ENCODE measurements around the gene KRT15.

KRT15 gene

DNA sequence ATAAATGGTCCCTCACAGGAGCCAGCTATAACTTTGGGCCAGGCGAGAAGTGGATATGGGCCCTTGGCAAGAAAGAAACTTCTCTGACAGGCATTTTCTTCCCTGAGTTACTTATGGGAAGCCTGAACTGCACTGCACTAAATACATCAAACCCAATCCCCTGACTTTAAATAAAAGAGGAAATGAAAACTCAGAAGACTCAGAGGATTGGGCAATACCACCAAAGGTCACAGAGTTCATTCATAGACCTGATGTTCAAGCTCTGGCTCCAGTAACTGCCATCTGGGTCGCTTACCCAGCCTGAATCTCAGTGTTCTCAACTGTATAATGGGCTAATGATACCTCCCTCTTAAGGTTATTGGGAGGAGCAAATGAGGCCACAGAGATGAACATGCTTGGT lies 38.6 kb downstream of the KRT15 start:
- H3K27me3 ChIP-seq (ENCODE audit: control insufficient read depth, insufficient read depth, low read length), result no peaks in the 10 kb centered on the region
- no peaks in the 10 kb centered on the region; the same call in 1 of the 2 replicates for H3K4me1 ChIP-seq (ENCODE audit: control insufficient read depth, insufficient read depth, low read length)
- H3K27ac ChIP-seq (ENCODE audit: low read length), result no peak overlapping the region
- no peaks in the 10 kb centered on the region for H3K36me3 ChIP-seq (ENCODE audit: control insufficient read depth, insufficient read depth, low read length)
- no peak overlapping the region for H3K4me3 ChIP-seq (ENCODE audit: low read length)
- no CpG with 5 or more reads among the region's 2 CpGs for WGBS (ENCODE audit: insufficient coverage, insufficient read length)
- no peaks in the 10 kb centered on the region for H3K9me3 ChIP-seq (ENCODE audit: control insufficient read depth, insufficient read depth, low read length)
- no peak for DNase-seq (ENCODE audit: low read depth, low spot score)

DNA sequence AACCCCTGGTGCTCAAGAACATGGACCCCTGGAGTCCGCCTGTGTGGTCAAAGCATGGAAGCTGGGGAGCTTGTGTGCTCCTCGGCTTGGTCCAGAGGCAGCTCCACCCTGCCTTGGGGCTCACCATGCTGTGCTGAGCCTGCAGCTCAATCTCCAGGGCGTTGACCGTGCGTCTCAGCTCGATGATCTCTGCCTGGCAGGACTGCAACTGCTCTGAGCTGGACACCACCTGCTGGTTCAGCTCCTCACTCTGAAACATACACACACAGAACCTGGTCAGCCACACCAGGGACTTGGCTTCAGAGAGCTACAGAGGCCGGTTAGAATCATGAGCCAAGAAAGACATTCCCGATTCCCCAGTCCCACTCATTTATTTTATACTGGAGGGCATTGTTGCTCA lies 40.5 kb downstream of the KRT15 start:
- no peaks in the 10 kb centered on the region for H3K27me3 ChIP-seq (ENCODE audit: control insufficient read depth, insufficient read depth, low read length)
- no peaks in the 10 kb centered on the region for H3K9me3 ChIP-seq (ENCODE audit: control insufficient read depth, insufficient read depth, low read length)
- H3K36me3 ChIP-seq (ENCODE audit: control insufficient read depth, insufficient read depth, low read length), result no peaks in the 10 kb centered on the region
- no CpG with 5 or more reads among the region's 8 CpGs for WGBS (ENCODE audit: insufficient coverage, insufficient read length)
- no peak overlapping the region for H3K27ac ChIP-seq (ENCODE audit: low read length)
- no peak overlapping the region for H3K4me3 ChIP-seq (ENCODE audit: low read length)
- DNase-seq (ENCODE audit: low read depth, low spot score), result no peak
- no peaks in the 10 kb centered on the region; the same call in 1 of the 2 replicates for H3K4me1 ChIP-seq (ENCODE audit: control insufficient read depth, insufficient read depth, low read length)

DNA sequence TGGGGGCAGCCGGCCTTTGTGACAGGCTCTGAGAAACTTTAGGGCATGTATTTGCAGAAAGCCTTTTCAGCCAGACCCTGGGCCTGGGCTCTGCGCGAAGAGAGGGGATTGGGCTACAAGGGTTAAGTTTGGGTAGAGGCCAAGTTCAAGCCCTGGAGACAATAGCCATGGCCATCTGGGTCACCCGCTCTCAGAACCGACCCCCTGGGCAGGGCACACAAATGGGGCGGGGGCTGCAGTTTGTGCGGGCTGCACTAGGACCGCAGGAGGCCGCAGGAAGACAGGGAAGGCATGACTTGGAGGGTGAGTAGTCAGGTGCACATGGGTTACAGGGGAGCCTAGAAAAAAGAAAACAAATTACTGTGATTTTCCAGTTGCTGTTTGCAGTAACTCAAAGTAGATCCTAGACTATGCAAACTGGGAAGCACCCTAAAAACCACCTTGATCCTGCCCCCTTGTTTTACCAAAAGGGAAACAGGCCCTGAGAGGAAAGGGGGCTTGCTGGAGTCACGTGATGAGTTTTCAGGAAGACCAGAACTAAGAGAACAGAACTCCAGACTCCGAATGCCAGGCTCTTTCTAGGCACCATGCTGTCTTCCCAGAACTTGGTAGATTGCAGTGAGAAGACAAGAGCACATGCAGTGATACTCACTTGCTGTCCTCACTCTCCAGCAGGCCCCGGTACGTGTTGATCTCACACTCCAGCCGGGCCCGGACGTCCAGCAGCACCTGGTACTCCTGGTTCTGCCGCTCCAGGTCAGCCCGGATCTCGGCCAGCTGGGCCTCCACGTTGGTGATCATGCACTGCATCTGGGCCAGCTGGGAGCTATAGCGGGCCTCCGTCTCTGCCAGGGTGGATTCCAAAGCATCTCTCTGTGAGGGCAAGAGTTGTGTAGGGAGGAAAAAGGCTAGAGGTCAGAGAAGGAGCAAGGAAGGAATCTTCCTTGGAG lies 41.5 kb downstream of the KRT15 start:
- Histone ChIP-seq H3K4me1 (ENCODE audit: control insufficient read depth, insufficient read depth, low read length) (no peaks in the 10 kb centered on the region; the same call in 1 of the 2 replicates), H3K36me3 (ENCODE audit: control insufficient read depth, insufficient read depth, low read length) (no peaks in the 10 kb centered on the region), H3K27ac (ENCODE audit: low read length) (no peak overlapping the region), H3K27me3 (ENCODE audit: control insufficient read depth, insufficient read depth, low read length) (no peaks in the 10 kb centered on the region), H3K9me3 (ENCODE audit: control insufficient read depth, insufficient read depth, low read length) (no peaks in the 10 kb centered on the region), H3K4me3 (ENCODE audit: low read length) (no peak overlapping the region)
- no CpG with 5 or more reads among the region's 22 CpGs for WGBS (ENCODE audit: insufficient coverage, insufficient read length)
- no peak for DNase-seq (ENCODE audit: low read depth, low spot score)

DNA sequence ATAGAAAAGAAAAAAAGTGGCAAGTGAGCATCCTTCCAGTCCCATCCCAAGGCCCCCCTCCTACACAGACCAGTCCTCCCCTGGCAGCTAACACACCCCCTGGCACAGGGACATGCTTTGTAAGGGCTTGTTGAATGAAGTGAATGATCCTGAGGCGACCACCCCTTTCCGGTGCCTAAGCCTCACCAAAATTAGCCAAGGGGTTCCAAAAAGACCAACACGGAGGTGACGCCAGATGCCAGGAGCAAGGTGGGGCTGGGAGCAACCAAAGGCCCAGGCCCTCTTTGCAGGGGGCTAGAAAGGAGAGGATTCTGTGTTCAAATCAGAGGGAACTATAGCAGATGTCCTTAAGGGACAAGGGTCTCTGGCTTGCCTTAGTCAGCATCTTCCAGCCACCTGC lies 43.3 kb downstream of the KRT15 start:
- no peaks in the 10 kb centered on the region for H3K36me3 ChIP-seq (ENCODE audit: control insufficient read depth, insufficient read depth, low read length)
- no peaks in the 10 kb centered on the region for H3K4me1 ChIP-seq (ENCODE audit: control insufficient read depth, insufficient read depth, low read length)
- no peaks in the 10 kb centered on the region for H3K9me3 ChIP-seq (ENCODE audit: control insufficient read depth, insufficient read depth, low read length)
- no peaks in the 10 kb centered on the region for H3K27me3 ChIP-seq (ENCODE audit: control insufficient read depth, insufficient read depth, low read length)
- DNase-seq (ENCODE audit: low read depth, low spot score), result no peak
- H3K27ac ChIP-seq (ENCODE audit: low read length), result no peak overlapping the region
- H3K4me3 ChIP-seq (ENCODE audit: low read length), result no peak overlapping the region
- no CpG with 5 or more reads among the region's 4 CpGs for WGBS (ENCODE audit: insufficient coverage, insufficient read length)

DNA sequence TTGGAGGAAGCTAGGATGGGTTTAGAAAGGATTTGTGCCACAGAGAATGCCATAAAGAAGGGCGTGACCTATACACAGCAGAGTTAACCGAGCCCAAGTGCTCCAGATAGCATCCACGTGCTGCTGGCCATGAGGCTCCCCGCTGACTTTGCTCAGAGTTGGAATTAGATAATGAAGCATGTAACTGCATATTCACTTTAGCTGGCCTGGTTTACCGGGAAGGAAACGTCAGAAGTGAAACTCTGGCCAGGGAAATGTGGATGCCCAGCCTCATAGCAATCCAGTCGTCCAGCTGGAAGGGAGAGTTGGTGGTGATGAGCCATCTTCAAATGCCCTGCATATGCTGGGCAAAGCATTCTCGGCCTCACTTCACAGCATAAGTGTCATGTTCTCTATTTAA lies 43.8 kb downstream of the KRT15 start:
- H3K9me3 ChIP-seq (ENCODE audit: control insufficient read depth, insufficient read depth, low read length), result no peaks in the 10 kb centered on the region
- no peaks in the 10 kb centered on the region for H3K27me3 ChIP-seq (ENCODE audit: control insufficient read depth, insufficient read depth, low read length)
- H3K4me3 ChIP-seq (ENCODE audit: low read length), result no peak overlapping the region
- H3K36me3 ChIP-seq (ENCODE audit: control insufficient read depth, insufficient read depth, low read length), result no peaks in the 10 kb centered on the region
- no CpG with 5 or more reads among the region's 8 CpGs for WGBS (ENCODE audit: insufficient coverage, insufficient read length)
- no peak for DNase-seq (ENCODE audit: low read depth, low spot score)
- H3K27ac ChIP-seq (ENCODE audit: low read length), result no peak overlapping the region
- H3K4me1 ChIP-seq (ENCODE audit: control insufficient read depth, insufficient read depth, low read length), result no peaks in the 10 kb centered on the region

DNA sequence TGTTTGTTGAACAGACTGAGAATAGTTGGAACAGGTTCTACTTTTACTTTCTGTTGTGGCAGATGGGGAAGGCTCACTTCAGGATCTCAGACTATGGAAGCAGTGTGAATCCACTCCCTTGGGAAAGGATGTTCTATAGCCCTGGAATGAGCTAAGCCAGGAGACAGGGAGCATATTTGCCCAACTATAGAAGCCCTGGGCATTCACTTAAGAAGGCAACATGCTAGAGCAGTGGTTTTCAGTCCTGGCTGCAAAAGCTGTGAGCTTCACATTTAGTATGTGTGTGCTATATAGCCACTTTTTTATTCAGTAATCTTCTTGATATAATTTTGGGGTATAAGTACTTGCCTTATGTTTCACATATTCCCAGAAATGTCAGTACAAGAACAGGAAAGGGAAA lies 50.3 kb downstream of the KRT15 start:
- no peak overlapping the region for H3K27ac ChIP-seq (ENCODE audit: low read length)
- no peaks in the 10 kb centered on the region for H3K4me1 ChIP-seq (ENCODE audit: control insufficient read depth, insufficient read depth, low read length)
- H3K4me3 ChIP-seq (ENCODE audit: low read length), result no peak overlapping the region
- DNase-seq (ENCODE audit: low read depth, low spot score), result no peak
- no peaks in the 10 kb centered on the region for H3K36me3 ChIP-seq (ENCODE audit: control insufficient read depth, insufficient read depth, low read length)
- H3K9me3 ChIP-seq (ENCODE audit: control insufficient read depth, insufficient read depth, low read length), result no peaks in the 10 kb centered on the region
- no peaks in the 10 kb centered on the region for H3K27me3 ChIP-seq (ENCODE audit: control insufficient read depth, insufficient read depth, low read length)

DNA sequence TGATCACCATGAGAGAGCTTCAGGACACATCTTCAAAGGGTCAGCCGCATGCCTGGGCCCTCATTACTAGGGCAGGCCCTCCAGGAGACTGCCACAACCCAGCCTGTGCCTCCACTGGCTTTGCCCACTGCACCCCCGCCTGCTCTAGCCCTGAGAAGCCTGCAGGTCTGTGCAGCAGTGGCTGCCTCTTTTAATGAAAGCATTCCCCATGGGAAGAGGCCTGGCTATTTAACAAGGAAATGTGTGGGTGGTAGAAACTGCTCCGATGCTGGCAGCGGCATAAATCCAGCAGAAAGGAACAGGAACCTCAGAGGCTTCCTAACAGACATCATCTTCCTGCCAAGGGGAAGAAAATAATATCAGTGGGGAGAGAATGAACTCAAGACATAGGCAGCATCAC lies 51.1 kb downstream of the KRT15 start:
- no peaks in the 10 kb centered on the region for H3K27me3 ChIP-seq (ENCODE audit: control insufficient read depth, insufficient read depth, low read length)

DNA sequence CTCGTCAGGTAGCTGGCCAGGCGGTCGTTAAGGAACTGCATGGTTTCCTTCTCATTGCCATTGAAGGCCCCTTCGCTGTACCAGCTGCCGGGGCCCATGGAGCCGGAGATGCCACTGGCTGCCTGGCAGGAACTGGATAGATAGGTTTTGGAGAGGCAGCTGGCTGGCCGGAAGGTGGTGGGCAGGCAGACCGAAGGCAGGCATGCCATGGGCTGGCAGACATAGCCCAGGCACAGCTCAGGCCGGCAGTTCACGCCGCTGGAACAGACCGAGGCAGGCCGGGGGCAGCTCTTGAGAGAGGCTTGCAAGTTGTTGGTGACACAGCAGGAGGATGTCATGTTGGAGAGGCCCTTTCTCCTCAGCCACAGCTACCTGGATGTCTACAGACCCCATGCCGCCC lies 51.7 kb downstream of the KRT15 start, which contains the start of gene KRT32:
TSS of gene KRT32 (minus strand) at position 399 of the 400 bp plus-strand sequence. CDS start at position 338, 61 bp downstream.
- no peaks in the 10 kb centered on the region for H3K9me3 ChIP-seq (ENCODE audit: control insufficient read depth, insufficient read depth, low read length)
- no peaks in the 10 kb centered on the region for H3K27me3 ChIP-seq (ENCODE audit: control insufficient read depth, insufficient read depth, low read length)
- DNase-seq (ENCODE audit: low read depth, low spot score), result no peak
- H3K4me1 ChIP-seq (ENCODE audit: control insufficient read depth, insufficient read depth, low read length), result no peaks in the 10 kb centered on the region
- no CpG with 5 or more reads among the region's 14 CpGs for WGBS (ENCODE audit: insufficient coverage, insufficient read length)
- no peak within 1 kb of the TSS for H3K4me3 ChIP-seq (ENCODE audit: low read length)
- H3K36me3 ChIP-seq (ENCODE audit: control insufficient read depth, insufficient read depth, low read length), result no peaks in the 10 kb centered on the region
- no peak within 1 kb of the TSS for H3K27ac ChIP-seq (ENCODE audit: low read length)

More for the DNA sequence above, 51.1 kb downstream of the KRT15 start:
- H3K27ac ChIP-seq (ENCODE audit: low read length), result no peak overlapping the region
- H3K4me1 ChIP-seq (ENCODE audit: control insufficient read depth, insufficient read depth, low read length), result no peaks in the 10 kb centered on the region
- no CpG with 5 or more reads among the region's 4 CpGs for WGBS (ENCODE audit: insufficient coverage, insufficient read length)
- H3K4me3 ChIP-seq (ENCODE audit: low read length), result no peak overlapping the region
- no peaks in the 10 kb centered on the region for H3K36me3 ChIP-seq (ENCODE audit: control insufficient read depth, insufficient read depth, low read length)
- H3K9me3 ChIP-seq (ENCODE audit: control insufficient read depth, insufficient read depth, low read length), result no peaks in the 10 kb centered on the region
- DNase-seq (ENCODE audit: low read depth, low spot score), result no peak

DNA sequence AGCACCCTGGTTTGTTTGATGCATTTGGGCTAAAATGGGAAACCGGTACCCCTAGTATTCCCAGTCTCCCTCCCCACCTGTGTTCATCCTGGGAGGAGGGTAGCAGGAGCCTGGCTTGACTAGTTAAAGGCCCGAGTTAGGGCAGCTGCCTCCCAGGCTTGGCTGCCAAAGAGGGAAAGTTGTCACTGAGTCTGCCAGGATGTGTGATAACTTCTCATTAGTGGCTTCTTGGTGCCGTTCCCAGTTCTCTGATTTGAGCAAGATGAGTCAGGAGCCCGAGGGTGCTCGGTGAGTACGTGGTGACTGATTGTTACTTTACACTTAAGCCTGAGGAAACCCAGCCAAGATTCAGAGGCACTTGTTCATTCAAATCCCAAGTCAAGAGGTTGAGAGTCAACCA lies 54.0 kb downstream of the KRT15 start:
- no peak for DNase-seq (ENCODE audit: low read depth, low spot score)
- WGBS (ENCODE audit: insufficient coverage, insufficient read length), result no CpG with 5 or more reads among the region's 6 CpGs
- Histone ChIP-seq H3K9me3 (ENCODE audit: control insufficient read depth, insufficient read depth, low read length) (no peaks in the 10 kb centered on the region), H3K36me3 (ENCODE audit: control insufficient read depth, insufficient read depth, low read length) (no peaks in the 10 kb centered on the region), H3K27ac (ENCODE audit: low read length) (no peak overlapping the region), H3K27me3 (ENCODE audit: control insufficient read depth, insufficient read depth, low read length) (no peaks in the 10 kb centered on the region), H3K4me3 (ENCODE audit: low read length) (no peak overlapping the region), H3K4me1 (ENCODE audit: control insufficient read depth, insufficient read depth, low read length) (no peaks in the 10 kb centered on the region)

DNA sequence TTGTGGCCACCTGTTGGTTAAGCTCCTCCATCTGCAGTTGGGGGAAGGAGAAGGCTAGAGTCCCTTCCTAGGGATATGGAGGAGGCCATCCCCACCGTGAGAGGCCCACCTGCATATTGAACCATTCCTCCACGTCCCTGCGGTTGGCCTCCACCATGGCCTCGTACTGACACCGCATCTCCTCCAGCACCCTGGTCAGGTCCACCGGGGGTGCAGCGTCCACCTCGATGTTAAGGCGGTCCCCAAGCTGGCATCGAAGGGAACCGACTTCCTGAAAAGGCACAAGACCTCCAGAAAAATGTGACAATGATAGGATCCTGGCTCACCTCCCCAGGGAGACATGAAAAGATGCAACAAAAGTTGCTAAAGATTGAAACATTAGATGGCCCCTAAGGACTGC lies 54.5 kb downstream of the KRT15 start:
- Histone ChIP-seq H3K27ac (ENCODE audit: low read length) (no peak overlapping the region), H3K9me3 (ENCODE audit: control insufficient read depth, insufficient read depth, low read length) (no peaks in the 10 kb centered on the region), H3K36me3 (ENCODE audit: control insufficient read depth, insufficient read depth, low read length) (no peaks in the 10 kb centered on the region), H3K4me3 (ENCODE audit: low read length) (no peak overlapping the region), H3K27me3 (ENCODE audit: control insufficient read depth, insufficient read depth, low read length) (no peaks in the 10 kb centered on the region), H3K4me1 (ENCODE audit: control insufficient read depth, insufficient read depth, low read length) (no peaks in the 10 kb centered on the region)
- WGBS (ENCODE audit: insufficient coverage, insufficient read length), result no CpG with 5 or more reads among the region's 11 CpGs
- no peak for DNase-seq (ENCODE audit: low read depth, low spot score)

DNA sequence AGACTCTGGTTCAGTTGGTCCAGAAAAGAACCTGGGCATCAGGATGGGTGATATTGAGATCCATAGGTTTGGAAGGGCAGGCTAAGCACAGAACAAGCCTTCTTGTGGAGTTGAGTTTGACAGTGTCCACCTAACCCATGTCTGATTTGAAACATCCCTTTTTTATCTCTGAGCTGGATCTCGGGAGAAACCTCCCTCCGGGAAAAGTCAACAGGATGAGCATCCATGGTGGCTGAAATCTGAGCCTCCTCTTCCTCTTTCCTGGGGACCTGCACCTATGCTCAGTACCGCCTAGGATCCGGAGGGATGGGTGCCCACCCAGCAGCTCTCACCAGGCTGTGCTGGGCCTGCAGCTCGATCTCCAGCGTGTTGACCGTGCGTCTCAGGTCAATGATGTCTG lies 54.9 kb downstream of the KRT15 start:
- no CpG with 5 or more reads among the region's 8 CpGs for WGBS (ENCODE audit: insufficient coverage, insufficient read length)
- DNase-seq (ENCODE audit: low read depth, low spot score), result no peak
- Histone ChIP-seq H3K27me3 (ENCODE audit: control insufficient read depth, insufficient read depth, low read length) (no peaks in the 10 kb centered on the region), H3K9me3 (ENCODE audit: control insufficient read depth, insufficient read depth, low read length) (no peaks in the 10 kb centered on the region), H3K4me1 (ENCODE audit: control insufficient read depth, insufficient read depth, low read length) (no peaks in the 10 kb centered on the region), H3K36me3 (ENCODE audit: control insufficient read depth, insufficient read depth, low read length) (no peaks in the 10 kb centered on the region), H3K4me3 (ENCODE audit: low read length) (no peak overlapping the region), H3K27ac (ENCODE audit: low read length) (no peak overlapping the region)

Measured in iPS DF 6.9 (cell line).